Measurements from ENCODE around the gene EPB41.

EPB41 gene

GRCh38 chr1:28890435-28890834, 23.9 kb upstream of the EPB41 start (continued):
- TF ChIP-seq ELK4 (IDR thresholded peaks at IDR 0.05; ENCODE audit: borderline replicate concordance, low read depth, low read length): no peak
- no peak for TF ChIP-seq ZNF513 (tag by site-specific recombination; IDR thresholded peaks at IDR 0.05)
- TF ChIP-seq ZSCAN23 (tag by site-specific recombination; IDR thresholded peaks at IDR 0.05): no peak
- TF ChIP-seq ZNF571 (tag by site-specific recombination; IDR thresholded peaks at IDR 0.05): no peak
- TF ChIP-seq KLF16 (tag by site-specific recombination; IDR thresholded peaks at IDR 0.05): no peak
- TF ChIP-seq ATF2 (tag by site-specific recombination; IDR thresholded peaks at IDR 0.05; ENCODE audit: low read depth): no peak
- no peak for TF ChIP-seq ZNF639 (tag by site-specific recombination; IDR thresholded peaks at IDR 0.05)
- no peak for TF ChIP-seq ZNF112 (tag by site-specific recombination; IDR thresholded peaks at IDR 0.05)
- no peak for TF ChIP-seq ZFP41 (tag by site-specific recombination; IDR thresholded peaks at IDR 0.05; ENCODE audit: borderline replicate concordance)
- no peak for TF ChIP-seq BCL11B (tag by site-specific recombination; IDR thresholded peaks at IDR 0.05; ENCODE audit: low read depth)
- no peak for TF ChIP-seq ZNF473 (tag by site-specific recombination; IDR thresholded peaks at IDR 0.05)

GRCh38 chr1:28890836-28891235, 23.5 kb upstream of the EPB41 start:
- H3K4me3 ChIP-seq (ENCODE audit: low read depth, low read length): no peak overlapping the region
- no peak overlapping the region for H3K27ac ChIP-seq (ENCODE audit: extremely low read depth, low read depth, low read length)
- no peak for TF ChIP-seq ZNF426 (tag by site-specific recombination; IDR thresholded peaks at IDR 0.05)
- TF ChIP-seq ZNF48 (tag by site-specific recombination; IDR thresholded peaks at IDR 0.05): no peak
- TF ChIP-seq ZBTB17 (tag by site-specific recombination; IDR thresholded peaks at IDR 0.05): no peak
- 0 out of 2 replicates have a peak, but pooled peaks have one; percentile 9 for TF ChIP-seq ZIC2 (tag by site-specific recombination; IDR thresholded peaks at IDR 0.05)
- no peak for TF ChIP-seq ZNF707 (tag by site-specific recombination; IDR thresholded peaks at IDR 0.05)
- TF ChIP-seq RBAK (tag by site-specific recombination; IDR thresholded peaks at IDR 0.05): no peak
- TF ChIP-seq ZBTB1 (tag by site-specific recombination; IDR thresholded peaks at IDR 0.05): no peak
- 0 out of 2 replicates have a peak, but pooled peaks have one; percentile 12 for TF ChIP-seq GLIS2 (tag by site-specific recombination; IDR thresholded peaks at IDR 0.05)
- no peak for TF ChIP-seq KLF16 (tag by site-specific recombination; IDR thresholded peaks at IDR 0.05)
- no peak for TF ChIP-seq ZNF549 (tag by site-specific recombination; IDR thresholded peaks at IDR 0.05)
- H3K9me3 ChIP-seq (ENCODE audit: control insufficient read depth, insufficient read depth, low read depth, low read length): no peaks in the 10 kb centered on the region
- no peaks in the 10 kb centered on the region for H3K4me1 ChIP-seq (ENCODE audit: control insufficient read depth, insufficient read depth, low read length)
- H3K36me3 ChIP-seq (ENCODE audit: control insufficient read depth in 2 of 2, insufficient read depth in 1 of 2, low read length in 2 of 2): peaks cover 0 to 10% of the 10 kb centered on the region in 2 experiments; a peak in 2 of 3 replicates
- ChIA-PET POLR2A (interaction anchor here (0.8 to 1.2 kb wide), 3 partner anchors 12 to 326 kb away, joined by 3 to 4 read pairs (median 3); partner anchors contain the start of gene EPB41), CTCF (interaction anchor here (0.5 to 1.6 kb wide), 5 partner anchors 9 to 223 kb away, joined by 3 to 7 read pairs (median 4); no protein-coding TSS in a partner anchor)
